GM18951 (cell line): ENCODE results near the gene TTLL4.

Experiments
- POLR2A ChIP-seq: IDR thresholded peaks from 4 replicates; pipeline ENCODE4 v1.6.1; 2011; ENCODE audit warnings: mild to moderate bottlenecking; ENCODE audit not compliant: insufficient read length, insufficient read depth; ENCODE audit errors: extremely low read depth
- in situ Hi-C: fragments of 300-500 bp; cut with MboI; formaldehyde crosslinking; loops from one replicate; pipeline ENCODE4 v1.12.0; 2022; ENCODE audit warnings: low sequenced_read_pairs, mixed read lengths, inconsistent platforms; ENCODE audit not compliant: unreplicated experiment

The TTLL4 gene

GRCh38 chr2:218776488-218776887 is 65.9 kb downstream of the TTLL4 start:
- no peak for TF ChIP-seq POLR2A
- in situ Hi-C loops: no loop called here

GRCh38 chr2:218777276-218777990 is 66.8 kb downstream of the TTLL4 start:
- in situ Hi-C loops: no loop called here
- no peak for TF ChIP-seq POLR2A

GRCh38 chr2:218780046-218780445 is 69.4 kb downstream of the TTLL4 start:
- TF ChIP-seq POLR2A: no peak
- in situ Hi-C loops: no loop called here

- no peak for TF ChIP-seq POLR2A
- in situ Hi-C loops: no loop called here
These were observed 70.4 kb downstream of the TTLL4 start for GRCh38 chr2:218780851-218781690.

- in situ Hi-C loops: no loop called here
- peak; percentile 28 for TF ChIP-seq POLR2A
These were observed 71.3 kb downstream of the TTLL4 start, which contains the start of gene CYP27A1 for GRCh38 chr2:218781691-218782527. TSS of gene CYP27A1 (plus strand) at chr2:218782147. CDS start at chr2:218782183, 36 bp downstream.

- no peak for TF ChIP-seq POLR2A
- in situ Hi-C loops: no loop called here
These were observed 71.9 kb downstream of the TTLL4 start for GRCh38 chr2:218782528-218782844.

GRCh38 chr2:218783688-218784087 is 73.1 kb downstream of the TTLL4 start:
- TF ChIP-seq POLR2A: no peak
- in situ Hi-C loops: no loop called here

GRCh38 chr2:218785103-218785502 is 74.5 kb downstream of the TTLL4 start:
- in situ Hi-C loops: no loop called here
- TF ChIP-seq POLR2A: no peak

GRCh38 chr2:218786133-218786532 is 75.5 kb downstream of the TTLL4 start:
- in situ Hi-C loops: no loop called here
- TF ChIP-seq POLR2A: no peak

GRCh38 chr2:218788529-218789255 is 78.1 kb downstream of the TTLL4 start:
- no peak for TF ChIP-seq POLR2A
- in situ Hi-C loops: no loop called here

- no peak for TF ChIP-seq POLR2A
- in situ Hi-C loops: no loop called here
These were observed 81.8 kb downstream of the TTLL4 start for GRCh38 chr2:218792433-218792832.

GRCh38 chr2:218796691-218797090 is 86.1 kb downstream of the TTLL4 start:
- TF ChIP-seq POLR2A: no peak
- in situ Hi-C loops: no loop called here

GRCh38 chr2:218798767-218799504 is 88.3 kb downstream of the TTLL4 start:
- no peak for TF ChIP-seq POLR2A
- in situ Hi-C loops: no loop called here
